H9 (cell line): Measurements from ENCODE around the gene MTIF2. TPM values are rescaled to one million over a fixed set of nuclear protein-coding genes. Genes with fewer than 3 reads are reported as not detected.
A peak's percentile ranks its signal among the peaks of the same experiment; 100 is the strongest.

Source experiments
- DNase-seq: peaks from one replicate; pipeline ENCODE4 v3.0.0-alpha.2; 2017
- H2AFZ ChIP-seq: one replicate; pipeline ENCODE4 v1.6.1; 2013; ENCODE audit warnings: mild to moderate bottlenecking, low read length, control low read depth, moderate library complexity
- H2AK5ac ChIP-seq: 2 replicates; pipeline ENCODE4 v1.6.1; 2013; ENCODE audit warnings: low read length, control low read depth, mixed read lengths; ENCODE audit not compliant: insufficient read length
- H2BK120ac ChIP-seq: one replicate; pipeline ENCODE4 v1.6.1; 2013; ENCODE audit warnings: low read depth, mild to moderate bottlenecking, low read length, control low read depth, inconsistent platforms; ENCODE audit not compliant: poor library complexity, severe bottlenecking
- H2BK12ac ChIP-seq: 2 replicates; pipeline ENCODE4 v1.6.1; 2013; ENCODE audit warnings: low read length, control low read depth, mixed read lengths, low read depth; ENCODE audit not compliant: insufficient read length
- H2BK15ac ChIP-seq: 2 replicates; pipeline ENCODE4 v1.6.1; 2013; ENCODE audit warnings: low read depth, low read length, control low read depth
- H2BK20ac ChIP-seq: one replicate; pipeline ENCODE4 v1.6.1; 2013; ENCODE audit warnings: low read depth, mild to moderate bottlenecking, low read length, control low read depth, inconsistent platforms; ENCODE audit not compliant: poor library complexity, severe bottlenecking
- H2BK5ac ChIP-seq: 2 replicates; pipeline ENCODE4 v1.6.1; 2013; ENCODE audit warnings: low read length, control low read depth, mixed read lengths; ENCODE audit not compliant: insufficient read length
- H3K14ac ChIP-seq: 2 replicates; pipeline ENCODE4 v1.6.1; 2013; ENCODE audit warnings: low read length, control low read depth; ENCODE audit not compliant: insufficient read depth
- H3K18ac ChIP-seq: 2 replicates; pipeline ENCODE4 v1.6.1; 2013; ENCODE audit warnings: low read depth, mild to moderate bottlenecking, mixed read lengths, low read length, control low read depth; ENCODE audit not compliant: insufficient read length
- H3K23ac ChIP-seq: 2 replicates; pipeline ENCODE4 v1.6.1; 2013; ENCODE audit warnings: low read length, control low read depth, mixed read lengths, low read depth; ENCODE audit not compliant: insufficient read length
- H3K23me2 ChIP-seq: 2 replicates; pipeline ENCODE4 v1.6.1; 2013; ENCODE audit warnings: low read depth, mild to moderate bottlenecking, mixed read lengths, low read length, control low read depth; ENCODE audit not compliant: insufficient read length, poor library complexity, severe bottlenecking
- H3K27ac ChIP-seq: 2 replicates; pipeline ENCODE4 v1.5.1; 2013; ENCODE audit warnings: low read length, control low read depth, mixed read lengths, low read depth; ENCODE audit not compliant: insufficient read length
- H3K27me3 ChIP-seq: 2 replicates; pipeline ENCODE4 v1.6.1; 2013; ENCODE audit warnings: low read length, control low read depth, inconsistent platforms; ENCODE audit not compliant: insufficient read depth
- H3K4ac ChIP-seq: 2 replicates; pipeline ENCODE4 v1.6.1; 2013; ENCODE audit warnings: low read depth, mild to moderate bottlenecking, control low read depth, inconsistent platforms, low read length, moderate library complexity
- H3K4me1 ChIP-seq: 2 replicates; pipeline ENCODE4 v1.6.1; 2013; ENCODE audit warnings: low read length, control low read depth, inconsistent platforms; ENCODE audit not compliant: insufficient read depth
- H3K4me2 ChIP-seq: 2 replicates; pipeline ENCODE4 v1.6.1; 2013; ENCODE audit warnings: low read length, control low read depth, mixed read lengths; ENCODE audit not compliant: insufficient read length, insufficient read depth
- H3K56ac ChIP-seq: 2 replicates; pipeline ENCODE4 v1.6.1; 2013; ENCODE audit warnings: low read depth, mild to moderate bottlenecking, mixed read lengths, low read length, control low read depth; ENCODE audit not compliant: insufficient read length
- H3K79me1 ChIP-seq: 2 replicates; pipeline ENCODE4 v1.6.1; 2013; ENCODE audit warnings: low read depth, mild to moderate bottlenecking, moderate library complexity, low read length, control low read depth, inconsistent platforms; ENCODE audit not compliant: insufficient read depth, poor library complexity, severe bottlenecking
- H3K79me2 ChIP-seq: 2 replicates; pipeline ENCODE4 v1.6.1; 2013; ENCODE audit warnings: low read length, control low read depth, inconsistent platforms; ENCODE audit not compliant: insufficient read depth
- H3K9ac ChIP-seq: 2 replicates; pipeline ENCODE4 v1.6.1; 2013; ENCODE audit warnings: low read length, control low read depth, mixed read lengths; ENCODE audit not compliant: insufficient read length; ENCODE audit errors: extremely low read depth
- H3K9me3 ChIP-seq: one replicate; pipeline ENCODE4 v1.6.1; 2013; ENCODE audit warnings: low read depth, low read length, inconsistent platforms; ENCODE audit not compliant: control insufficient read depth
- H3T11ph ChIP-seq: one replicate; pipeline ENCODE4 v1.6.1; 2013; ENCODE audit warnings: mild to moderate bottlenecking, low read length, control low read depth, inconsistent platforms
- H4K20me1 ChIP-seq: one replicate; pipeline ENCODE4 v1.6.1; 2013; ENCODE audit not compliant: control insufficient read depth, insufficient read length, insufficient read depth
- H4K5ac ChIP-seq: 2 replicates; pipeline ENCODE4 v1.6.1; 2013; ENCODE audit warnings: low read depth, mild to moderate bottlenecking, mixed read lengths, low read length, control low read depth; ENCODE audit not compliant: insufficient read length
- H4K8ac ChIP-seq: replicated peaks from 2 replicates; pipeline ENCODE4 v1.6.1; 2013; ENCODE audit warnings: low read length, control low read depth, mixed read lengths, low read depth; ENCODE audit not compliant: insufficient read length
- H4K91ac ChIP-seq: 2 replicates; pipeline ENCODE4 v1.6.1; 2013; ENCODE audit warnings: low read depth, mild to moderate bottlenecking, moderate library complexity, mixed read lengths, low read length, control low read depth; ENCODE audit not compliant: insufficient read length
- H3K27ac Mint-ChIP-seq, 3 experiments: 2 replicates in 2 of 3; 3 replicates in 1 of 3; pipeline ENCODE4 v1.8.0; 2020 to 2021; ENCODE audit warnings: mixed read lengths in 3 of 3, mild to moderate bottlenecking in 1 of 3, moderate library complexity in 1 of 3
- H3K27me3 Mint-ChIP-seq: 2 replicates; pipeline ENCODE4 v1.8.0; 2021; ENCODE audit warnings: low read depth, mild to moderate bottlenecking, moderate library complexity, mixed read lengths
- H3K36me3 Mint-ChIP-seq, 3 experiments: 2 replicates in 2 of 3; 3 replicates in 1 of 3; pipeline ENCODE4 v1.8.0; 2020 to 2021; ENCODE audit warnings: low read depth in 3 of 3, mixed read lengths in 3 of 3; ENCODE audit not compliant: insufficient read depth in 1 of 3
- H3K4me1 Mint-ChIP-seq, 2 experiments: 2 replicates each; pipeline ENCODE4 v1.8.0; 2020; ENCODE audit warnings: mixed read lengths in 2 of 2
- H3K4me3 Mint-ChIP-seq, 2 experiments: 2 replicates in 1 of 2; 3 replicates in 1 of 2; pipeline ENCODE4 v1.8.0; 2020 to 2021; ENCODE audit warnings: mild to moderate bottlenecking in 2 of 2, mixed read lengths in 2 of 2, moderate library complexity in 1 of 2
- H3K9me3 Mint-ChIP-seq, 2 experiments: 2 replicates in 1 of 2; 3 replicates in 1 of 2; pipeline ENCODE4 v1.8.0; 2020; ENCODE audit warnings: mild to moderate bottlenecking in 2 of 2, mixed read lengths in 2 of 2, moderate library complexity in 1 of 2
- WGBS: extraction: QIAGEN DNeasy Blood & Tissue Kit; methylation state at CpG from one replicate; pipeline ENCODE4 v1.1.7; 2013; ENCODE audit warnings: missing lambda C conversion rate, low lambda C conversion rate, mixed read lengths; ENCODE audit not compliant: insufficient read length; ENCODE audit errors: extremely low coverage; 5-methylcytosine and 5-hydroxymethylcytosine counted together
- total RNA-seq: library from RNA; stranded (reverse); gene quantifications from 2 replicates; pipeline ENCODE4 v1.2.1, GENCODE V29; 2021
- TF ChIP-seq, protein P1 (sequence below): fragments of 200-600 bp; sonication (generic); conservative IDR thresholded peaks from 3 replicates; pipeline ENCODE4 v1.8.0; 2021; ENCODE audit warnings: antibody characterized with exemption, mild to moderate bottlenecking

MTIF2 gene
- total RNA-seq, 1 experiment from 2014 or later: 35.6 TPM

DNA sequence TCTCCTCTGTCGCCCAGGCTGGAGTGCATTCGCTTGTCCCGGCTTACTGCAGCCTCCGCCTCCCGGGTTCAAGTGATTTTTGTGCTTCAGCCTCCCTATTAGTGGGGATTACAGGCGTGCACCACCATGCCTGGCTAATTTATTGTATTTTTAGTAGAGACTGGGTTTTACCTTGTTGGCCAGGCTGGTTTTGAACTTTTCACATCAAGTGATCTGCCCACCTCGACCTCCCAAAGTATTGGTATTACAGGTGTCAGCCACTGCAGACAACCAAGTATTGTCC lies 35.4 kb downstream of the MTIF2 start:
- H3K9ac ChIP-seq: peak overlapping the region; percentile 89
- peak overlapping the region; percentile 60 for H3K27ac ChIP-seq
- no peaks in the 10 kb centered on the region for H3K9me3 ChIP-seq
- no peak overlapping the region for H3K18ac ChIP-seq
- Mint-ChIP-seq H3K27me3 (no peaks in the 10 kb centered on the region; the same call in 1 of the 2 replicates), H3K4me3 (peak overlapping the region; percentile 97 to 99), H3K36me3 (peaks cover 31 to 61% (median 44%) of the 10 kb centered on the region in 3 experiments), H3K4me1 (peaks cover 18 to 24% of the 10 kb centered on the region in 2 experiments), H3K27ac (peak overlapping the region; percentile 99 to 100 (median 100); a peak in 4 of 7 replicates), H3K9me3 (no peaks in the 10 kb centered on the region; a peak in 1 of 5 replicates)
- H3K23ac ChIP-seq: no peak overlapping the region
- H3K56ac ChIP-seq: no peak overlapping the region
- TF ChIP-seq, protein P1, sequence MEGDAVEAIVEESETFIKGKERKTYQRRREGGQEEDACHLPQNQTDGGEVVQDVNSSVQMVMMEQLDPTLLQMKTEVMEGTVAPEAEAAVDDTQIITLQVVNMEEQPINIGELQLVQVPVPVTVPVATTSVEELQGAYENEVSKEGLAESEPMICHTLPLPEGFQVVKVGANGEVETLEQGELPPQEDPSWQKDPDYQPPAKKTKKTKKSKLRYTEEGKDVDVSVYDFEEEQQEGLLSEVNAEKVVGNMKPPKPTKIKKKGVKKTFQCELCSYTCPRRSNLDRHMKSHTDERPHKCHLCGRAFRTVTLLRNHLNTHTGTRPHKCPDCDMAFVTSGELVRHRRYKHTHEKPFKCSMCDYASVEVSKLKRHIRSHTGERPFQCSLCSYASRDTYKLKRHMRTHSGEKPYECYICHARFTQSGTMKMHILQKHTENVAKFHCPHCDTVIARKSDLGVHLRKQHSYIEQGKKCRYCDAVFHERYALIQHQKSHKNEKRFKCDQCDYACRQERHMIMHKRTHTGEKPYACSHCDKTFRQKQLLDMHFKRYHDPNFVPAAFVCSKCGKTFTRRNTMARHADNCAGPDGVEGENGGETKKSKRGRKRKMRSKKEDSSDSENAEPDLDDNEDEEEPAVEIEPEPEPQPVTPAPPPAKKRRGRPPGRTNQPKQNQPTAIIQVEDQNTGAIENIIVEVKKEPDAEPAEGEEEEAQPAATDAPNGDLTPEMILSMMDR: no peak
- H3K79me1 ChIP-seq: peaks cover 7% of the 10 kb centered on the region
- H3K27me3 ChIP-seq: no peaks in the 10 kb centered on the region
- no peak overlapping the region for H2BK120ac ChIP-seq
- H3K4me2 ChIP-seq: peak overlapping the region; percentile 99
- H4K20me1 ChIP-seq: no peaks in the 10 kb centered on the region
- no peak overlapping the region for H3T11ph ChIP-seq
- H2BK5ac ChIP-seq: no peak overlapping the region
- 0 out of 2 replicates have a peak overlapping the region, but pooled peaks have one; percentile 20 for H3K14ac ChIP-seq
- H4K8ac ChIP-seq: no peak overlapping the region
- no peak overlapping the region for H2AK5ac ChIP-seq
- H4K91ac ChIP-seq: no peak overlapping the region
- no peak overlapping the region for H2BK15ac ChIP-seq
- DNase-seq: no peak
- no peak overlapping the region for H2AFZ ChIP-seq
- H2BK12ac ChIP-seq: no peak overlapping the region
- peaks cover 10% of the 10 kb centered on the region for H3K23me2 ChIP-seq
- H3K4me1 ChIP-seq: no peaks in the 10 kb centered on the region
- H2BK20ac ChIP-seq: no peak overlapping the region
- H3K4ac ChIP-seq: no peak overlapping the region
- no CpG with 5 or more reads among the region's 7 CpGs for WGBS
- no peak overlapping the region for H4K5ac ChIP-seq
- peaks cover 10% of the 10 kb centered on the region for H3K79me2 ChIP-seq
